HEK293 (cell line): Measurements from ENCODE around the gene CACNG3.

Experiments
- CTCF ChIA-PET: fragments of 350-600 bp; formaldehyde crosslinking; extraction: SDS; loops from one replicate; lab custom pipeline; 2021; ENCODE audit warnings: antibody characterized with exemption; lab: Yijun Ruan, JAX
- POLR2A ChIA-PET: fragments of 300-600 bp; formaldehyde crosslinking; extraction: SDS; loops from one replicate; lab custom pipeline; 2020; ENCODE audit warnings: antibody characterized with exemption, inconsistent platforms; lab: Yijun Ruan, JAX
- H3K27ac ChIP-seq: fragments of 200-500 bp; sonication (Bioruptor generic); 2 replicates; pipeline ENCODE4 v1.5.1; 2014; ENCODE audit warnings: low read depth, low read length, control low read depth, inconsistent platforms; ENCODE audit errors: extremely low read depth
- H3K36me3 ChIP-seq, 2 experiments: fragments of 200-500 bp in 1 of 2; sonication (Bioruptor generic) in 1 of 2; 1 replicate in 1 of 2; 2 replicates in 1 of 2; pipeline ENCODE4 v1.5.1; 2014 to 2017; ENCODE audit warnings: inconsistent platforms in 2 of 2, low read length in 2 of 2; ENCODE audit not compliant: control insufficient read depth in 2 of 2, insufficient read depth in 1 of 2
- H3K4me1 ChIP-seq: fragments of 200-500 bp; sonication (Bioruptor generic); 2 replicates; pipeline ENCODE4 v1.5.1; 2014; ENCODE audit warnings: mild to moderate bottlenecking, low read length, inconsistent platforms; ENCODE audit not compliant: control insufficient read depth, insufficient read depth
- H3K4me3 ChIP-seq: 2 replicates; pipeline ENCODE4 v1.5.1; 2011; ENCODE audit warnings: low read depth, mild to moderate bottlenecking, control low read depth, low read length, moderate library complexity
- H3K9me3 ChIP-seq: fragments of 200-500 bp; sonication (Bioruptor generic); 2 replicates; pipeline ENCODE4 v1.5.1; 2014; ENCODE audit warnings: low read depth, low read length, inconsistent platforms; ENCODE audit not compliant: control insufficient read depth, insufficient read depth
- BCL6B ChIP-seq: fragments of 450-650 bp; formaldehyde crosslinking; IDR thresholded peaks from 2 replicates; pipeline ENCODE4 v1.5.1; 2017; ENCODE audit warnings: missing biosample characterization, missing genetic modification characterization
- HOXD13 ChIP-seq: sonication (generic); formaldehyde crosslinking; IDR thresholded peaks from 2 replicates; pipeline ENCODE4 v1.8.0; 2022; ENCODE audit warnings: missing genetic modification reagents, borderline replicate concordance
- PRDM1 ChIP-seq: fragments of 450-650 bp; formaldehyde crosslinking; IDR thresholded peaks from 2 replicates; pipeline ENCODE4; 2016; ENCODE audit warnings: missing biosample characterization, missing genetic modification characterization
- SETDB1 ChIP-seq: IDR thresholded peaks from one replicate; pipeline ENCODE4 v1.6.1; 2017; ENCODE audit warnings: mild to moderate bottlenecking, low read length, moderate library complexity, mixed read lengths; ENCODE audit not compliant: insufficient read length
- SP2 ChIP-seq: fragments of 450-650 bp; formaldehyde crosslinking; IDR thresholded peaks from 2 replicates; pipeline ENCODE4 v1.5.1; 2016; ENCODE audit warnings: missing biosample characterization, missing genetic modification characterization
- YY2 ChIP-seq: fragments of 450-650 bp; formaldehyde crosslinking; IDR thresholded peaks from 2 replicates; pipeline ENCODE4 v1.5.1; 2016; ENCODE audit warnings: missing biosample characterization, missing genetic modification characterization
- ZEB2 ChIP-seq: fragments of 450-650 bp; formaldehyde crosslinking; IDR thresholded peaks from 2 replicates; pipeline ENCODE4 v1.5.1; 2016; ENCODE audit warnings: missing biosample characterization, missing genetic modification characterization
- ZNF133 ChIP-seq: fragments of 450-650 bp; formaldehyde crosslinking; IDR thresholded peaks from 2 replicates; pipeline ENCODE4 v1.5.1; 2016; ENCODE audit warnings: missing biosample characterization, missing genetic modification characterization
- ZNF138 ChIP-seq: fragments of 450-650 bp; formaldehyde crosslinking; IDR thresholded peaks from 2 replicates; pipeline ENCODE4 v1.5.1; 2016; ENCODE audit warnings: missing biosample characterization, missing genetic modification characterization, borderline replicate concordance
- ZNF140 ChIP-seq: fragments of 450-650 bp; formaldehyde crosslinking; IDR thresholded peaks from 2 replicates; pipeline ENCODE4 v1.5.1; 2016; ENCODE audit warnings: missing biosample characterization, missing genetic modification characterization
- ZNF146 ChIP-seq: fragments of 450-650 bp; formaldehyde crosslinking; IDR thresholded peaks from 2 replicates; pipeline ENCODE4 v1.5.1; 2016; ENCODE audit warnings: missing biosample characterization, missing genetic modification characterization
- ZNF155 ChIP-seq: fragments of 450-650 bp; formaldehyde crosslinking; IDR thresholded peaks from 2 replicates; pipeline ENCODE4 v1.5.1; 2016; ENCODE audit warnings: missing biosample characterization, missing genetic modification characterization
- ZNF211 ChIP-seq: fragments of 450-650 bp; formaldehyde crosslinking; IDR thresholded peaks from 2 replicates; pipeline ENCODE4 v1.5.1; 2016; ENCODE audit warnings: low read depth, missing biosample characterization, missing genetic modification characterization
- ZNF221 ChIP-seq: fragments of 450-650 bp; formaldehyde crosslinking; IDR thresholded peaks from 2 replicates; pipeline ENCODE4 v1.5.1; 2017; ENCODE audit warnings: missing biosample characterization, missing genetic modification characterization, borderline replicate concordance
- ZNF324 ChIP-seq: fragments of 450-650 bp; formaldehyde crosslinking; IDR thresholded peaks from 2 replicates; pipeline ENCODE4 v1.5.1; 2016; ENCODE audit warnings: missing biosample characterization, missing genetic modification characterization
- ZNF341 ChIP-seq: fragments of 450-650 bp; formaldehyde crosslinking; IDR thresholded peaks from 2 replicates; pipeline ENCODE4; 2016; ENCODE audit warnings: low read depth, missing biosample characterization, missing genetic modification characterization
- ZNF350 ChIP-seq: fragments of 450-650 bp; formaldehyde crosslinking; IDR thresholded peaks from 2 replicates; pipeline ENCODE4 v1.5.0; 2017; ENCODE audit warnings: missing biosample characterization, mild to moderate bottlenecking, missing genetic modification characterization
- ZNF366 ChIP-seq: fragments of 450-650 bp; formaldehyde crosslinking; conservative IDR thresholded peaks from 2 replicates; pipeline ENCODE4 v1.5.1; 2016; ENCODE audit warnings: missing biosample characterization, missing genetic modification characterization
- ZNF433 ChIP-seq: fragments of 450-650 bp; formaldehyde crosslinking; IDR thresholded peaks from 2 replicates; pipeline ENCODE4 v1.5.1; 2016; ENCODE audit warnings: missing biosample characterization, missing genetic modification characterization, low read depth
- ZNF529 ChIP-seq: fragments of 450-650 bp; formaldehyde crosslinking; IDR thresholded peaks from 2 replicates; pipeline ENCODE4 v1.5.1; 2017; ENCODE audit warnings: missing genetic modification characterization, missing biosample characterization; ENCODE audit not compliant: insufficient replicate concordance
- ZNF548 ChIP-seq: fragments of 450-650 bp; formaldehyde crosslinking; IDR thresholded peaks from 2 replicates; pipeline ENCODE4 v1.5.1; 2016; ENCODE audit warnings: missing biosample characterization, missing genetic modification characterization
- ZNF549 ChIP-seq: fragments of 450-650 bp; IDR thresholded peaks from 2 replicates; pipeline ENCODE4 v1.5.1; 2018; ENCODE audit warnings: missing biosample characterization, missing genetic modification characterization, mild to moderate bottlenecking, inconsistent platforms, moderate library complexity
- ZNF585B ChIP-seq: fragments of 450-650 bp; formaldehyde crosslinking; IDR thresholded peaks from 2 replicates; pipeline ENCODE4 v1.5.1; 2016; ENCODE audit warnings: missing biosample characterization, missing genetic modification characterization
- ZNF600 ChIP-seq: fragments of 450-650 bp; formaldehyde crosslinking; IDR thresholded peaks from 2 replicates; pipeline ENCODE4 v1.5.1; 2016; ENCODE audit warnings: missing biosample characterization, missing genetic modification characterization
- ZNF623 ChIP-seq: fragments of 450-650 bp; formaldehyde crosslinking; IDR thresholded peaks from 2 replicates; pipeline ENCODE4 v1.5.1; 2016; ENCODE audit warnings: missing biosample characterization, missing genetic modification characterization
- ZSCAN16 ChIP-seq: fragments of 450-650 bp; formaldehyde crosslinking; IDR thresholded peaks from 2 replicates; pipeline ENCODE4 v1.5.1; 2016; ENCODE audit warnings: missing biosample characterization, missing genetic modification characterization
- TF ChIP-seq, protein P1 (sequence below): fragments of 450-650 bp; formaldehyde crosslinking; IDR thresholded peaks from 2 replicates; pipeline ENCODE4 v1.5.1; 2016; ENCODE audit warnings: missing biosample characterization, missing genetic modification characterization
- TF ChIP-seq, protein P2 (sequence below): sonication (generic); formaldehyde crosslinking; IDR thresholded peaks from 2 replicates; pipeline ENCODE4 v1.8.1; 2022; ENCODE audit warnings: mild to moderate bottlenecking, moderate library complexity, missing genetic modification reagents

The CACNG3 gene

DNA sequence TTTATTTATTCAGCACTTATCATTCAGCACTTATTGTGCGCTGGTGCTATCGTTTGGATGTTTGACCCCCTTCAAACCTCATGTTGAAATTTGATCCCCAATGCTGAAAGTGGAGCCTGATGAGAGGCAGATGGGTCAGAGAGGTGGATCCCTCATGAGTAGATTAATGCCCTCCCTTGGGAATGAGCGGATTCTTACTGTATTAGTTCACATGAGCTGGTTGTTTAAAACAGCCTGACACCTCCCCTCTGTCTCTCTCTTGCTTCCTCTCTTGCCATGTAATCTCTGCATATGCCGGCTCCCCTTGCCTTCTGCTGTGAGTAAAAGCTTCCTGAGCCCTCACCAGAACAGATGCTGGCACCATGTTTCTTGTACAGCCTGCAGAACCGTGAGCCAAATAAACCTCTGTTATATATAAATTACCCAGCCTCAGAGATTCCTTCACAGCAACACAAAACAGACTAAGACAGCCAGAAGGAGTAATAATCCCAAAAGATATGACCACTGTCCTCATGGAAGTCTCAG, 111.1 kb downstream of the CACNG3 start (continued):
- TF ChIP-seq, protein P1, sequence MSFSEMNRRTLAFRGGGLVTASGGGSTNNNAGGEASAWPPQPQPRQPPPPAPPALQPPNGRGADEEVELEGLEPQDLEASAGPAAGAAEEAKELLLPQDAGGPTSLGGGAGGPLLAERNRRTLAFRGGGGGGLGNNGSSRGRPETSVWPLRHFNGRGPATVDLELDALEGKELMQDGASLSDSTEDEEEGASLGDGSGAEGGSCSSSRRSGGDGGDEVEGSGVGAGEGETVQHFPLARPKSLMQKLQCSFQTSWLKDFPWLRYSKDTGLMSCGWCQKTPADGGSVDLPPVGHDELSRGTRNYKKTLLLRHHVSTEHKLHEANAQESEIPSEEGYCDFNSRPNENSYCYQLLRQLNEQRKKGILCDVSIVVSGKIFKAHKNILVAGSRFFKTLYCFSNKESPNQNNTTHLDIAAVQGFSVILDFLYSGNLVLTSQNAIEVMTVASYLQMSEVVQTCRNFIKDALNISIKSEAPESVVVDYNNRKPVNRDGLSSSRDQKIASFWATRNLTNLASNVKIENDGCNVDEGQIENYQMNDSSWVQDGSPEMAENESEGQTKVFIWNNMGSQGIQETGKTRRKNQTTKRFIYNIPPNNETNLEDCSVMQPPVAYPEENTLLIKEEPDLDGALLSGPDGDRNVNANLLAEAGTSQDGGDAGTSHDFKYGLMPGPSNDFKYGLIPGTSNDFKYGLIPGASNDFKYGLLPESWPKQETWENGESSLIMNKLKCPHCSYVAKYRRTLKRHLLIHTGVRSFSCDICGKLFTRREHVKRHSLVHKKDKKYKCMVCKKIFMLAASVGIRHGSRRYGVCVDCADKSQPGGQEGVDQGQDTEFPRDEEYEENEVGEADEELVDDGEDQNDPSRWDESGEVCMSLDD (tag by site-specific recombination) = no peak
- TF ChIP-seq ZNF549 (tag by site-specific recombination) (no peak), ZNF623 (tag by site-specific recombination) (no peak)

GRCh38 chr16:24372824-24373223, 116.7 kb downstream of the CACNG3 start:
- TF ChIP-seq, protein P2, sequence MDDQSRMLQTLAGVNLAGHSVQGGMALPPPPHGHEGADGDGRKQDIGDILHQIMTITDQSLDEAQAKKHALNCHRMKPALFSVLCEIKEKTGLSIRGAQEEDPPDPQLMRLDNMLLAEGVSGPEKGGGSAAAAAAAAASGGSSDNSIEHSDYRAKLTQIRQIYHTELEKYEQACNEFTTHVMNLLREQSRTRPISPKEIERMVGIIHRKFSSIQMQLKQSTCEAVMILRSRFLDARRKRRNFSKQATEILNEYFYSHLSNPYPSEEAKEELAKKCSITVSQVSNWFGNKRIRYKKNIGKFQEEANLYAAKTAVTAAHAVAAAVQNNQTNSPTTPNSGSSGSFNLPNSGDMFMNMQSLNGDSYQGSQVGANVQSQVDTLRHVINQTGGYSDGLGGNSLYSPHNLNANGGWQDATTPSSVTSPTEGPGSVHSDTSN (CRISPR knock-in tag) = no peak
- TF ChIP-seq ZNF133 (tag by site-specific recombination) (no peak), ZNF585B (tag by site-specific recombination) (no peak), ZNF140 (tag by site-specific recombination) (no peak), PRDM1 (tag by site-specific recombination) (no peak), ZNF146 (tag by site-specific recombination) (no peak), ZSCAN16 (tag by site-specific recombination) (no peak), HOXD13 (CRISPR knock-in tag) (no peak), ZNF600 (tag by site-specific recombination) (no peak), ZNF138 (tag by site-specific recombination) (no peak), ZNF529 (tag by site-specific recombination) (no peak)
- no peaks in the 10 kb centered on the region for H3K9me3 ChIP-seq
- H3K36me3 ChIP-seq = no peaks in the 10 kb centered on the region
- POLR2A ChIA-PET = no interaction called here
- H3K27ac ChIP-seq = no peak overlapping the region
- no peaks in the 10 kb centered on the region for H3K4me1 ChIP-seq
- H3K4me3 ChIP-seq = no peak overlapping the region
- CTCF ChIA-PET = interaction anchor here (0.6 to 1.5 kb wide), 2 partner anchors 132 to 144 kb away, joined by 3 to 5 read pairs; no protein-coding TSS in a partner anchor

DNA sequence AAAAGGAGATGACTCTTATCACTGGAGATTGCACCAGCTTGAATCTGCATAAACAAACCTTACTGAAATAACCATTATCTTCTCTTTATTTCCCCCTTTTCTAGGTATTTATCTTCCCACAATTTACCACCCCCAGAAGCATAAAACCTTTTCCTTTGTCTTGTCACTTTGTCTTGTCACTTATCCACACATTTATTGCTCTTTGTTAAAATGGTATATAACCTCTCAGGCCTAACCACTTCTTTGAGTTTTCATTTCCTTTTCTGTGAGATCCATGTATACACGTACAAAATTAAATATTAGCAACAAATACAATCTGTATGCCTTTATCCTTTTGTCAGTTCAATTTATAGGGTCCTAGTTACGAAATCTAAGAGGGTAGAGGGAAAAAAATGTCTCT, 122.9 kb downstream of the CACNG3 start:
- H3K27ac ChIP-seq = no peak overlapping the region
- H3K9me3 ChIP-seq = no peaks in the 10 kb centered on the region
- no peak overlapping the region for H3K4me3 ChIP-seq
- CTCF ChIA-PET = no interaction called here
- POLR2A ChIA-PET = no interaction called here
- H3K4me1 ChIP-seq = no peaks in the 10 kb centered on the region
- TF ChIP-seq ZNF155 (tag by site-specific recombination) (no peak), ZEB2 (no peak), ZNF211 (peak; percentile 96), SETDB1 (peak; percentile 39), ZNF221 (tag by site-specific recombination) (no peak), ZNF324 (tag by site-specific recombination) (no peak), ZNF341 (no peak), ZNF366 (tag by site-specific recombination) (no peak), ZNF350 (tag by site-specific recombination) (no peak), ZNF433 (tag by site-specific recombination) (no peak), YY2 (tag by site-specific recombination) (no peak), ZNF548 (tag by site-specific recombination) (no peak), SP2 (tag by site-specific recombination) (no peak), BCL6B (no peak)
- no peaks in the 10 kb centered on the region for H3K36me3 ChIP-seq
